Stimulated activated naive CD8-positive, alpha-beta T cell treated with anti-CD3 and anti-CD28 coated beads, Interleukin-15, amount 100 ng/mL, for 72 hours (primary cell): ENCODE data around the gene CCSER2.
"Not testable (repeated sequence)": the region's sequence is repeated elsewhere in the genome, so short reads cannot be mapped to it uniquely, and the experiment has no call there.

Experiments
- ATAC-seq: fragments of 150-1000 bp; cut with Tn5 transposase; 2 replicates; pipeline ENCODE4 v1.10.0; 2021; ENCODE audit warnings: mild to moderate bottlenecking, moderate library complexity
- DNase-seq, 2 donors: peaks; one replicate each; pipeline ENCODE4 v3.0.0; 2021 to 2022
- H3K27ac Mint-ChIP-seq, 2 donors: one replicate each; pipeline ENCODE4 v1.8.0; 2022; ENCODE audit warnings: mild to moderate bottlenecking in 2 of 2, mixed read lengths in 2 of 2, moderate library complexity in 2 of 2
- H3K27me3 Mint-ChIP-seq: one replicate; pipeline ENCODE4 v1.8.0; 2022; ENCODE audit warnings: mixed read lengths
- H3K4me1 Mint-ChIP-seq: one replicate; pipeline ENCODE4 v1.8.0; 2022; ENCODE audit warnings: mild to moderate bottlenecking, mixed read lengths
- H3K4me3 Mint-ChIP-seq, 2 donors: one replicate each; pipeline ENCODE4 v1.8.0; 2022; ENCODE audit warnings: mild to moderate bottlenecking in 2 of 2, mixed read lengths in 2 of 2, moderate library complexity in 1 of 2
- H3K9me3 Mint-ChIP-seq, 2 donors: one replicate each; pipeline ENCODE4 v1.8.0; 2022; ENCODE audit warnings: mixed read lengths in 2 of 2

CCSER2 gene

DNA sequence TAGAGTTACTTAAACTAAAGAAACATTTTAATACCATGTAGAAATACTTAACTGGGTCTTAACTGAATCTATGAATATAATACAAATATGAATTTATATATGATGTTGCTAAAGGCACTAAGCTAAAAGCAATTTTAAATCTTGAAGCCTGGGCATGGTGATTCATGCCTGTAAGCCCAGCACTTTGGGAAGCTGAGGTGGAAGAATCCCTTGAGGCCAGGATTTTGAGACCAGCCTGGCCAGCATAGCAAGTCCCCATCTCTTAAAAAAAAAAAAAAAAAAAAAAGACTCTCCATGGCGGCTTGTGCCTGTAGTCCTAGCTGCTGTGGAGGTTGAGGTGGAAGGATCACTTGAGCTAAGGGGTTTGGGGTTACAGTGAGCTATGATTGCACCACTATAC is 95.3 kb downstream of the CCSER2 start:
- no peak overlapping the region for H3K27ac Mint-ChIP-seq
- DNase-seq (no peak), ATAC-seq (no peak)
- H3K4me3 Mint-ChIP-seq, result no peak overlapping the region
- H3K27me3 Mint-ChIP-seq, result no peaks in the 10 kb centered on the region
- peaks cover 41% of the 10 kb centered on the region for H3K4me1 Mint-ChIP-seq
- peaks cover 34 to 42% of the 10 kb centered on the region in 2 donors for H3K9me3 Mint-ChIP-seq

DNA sequence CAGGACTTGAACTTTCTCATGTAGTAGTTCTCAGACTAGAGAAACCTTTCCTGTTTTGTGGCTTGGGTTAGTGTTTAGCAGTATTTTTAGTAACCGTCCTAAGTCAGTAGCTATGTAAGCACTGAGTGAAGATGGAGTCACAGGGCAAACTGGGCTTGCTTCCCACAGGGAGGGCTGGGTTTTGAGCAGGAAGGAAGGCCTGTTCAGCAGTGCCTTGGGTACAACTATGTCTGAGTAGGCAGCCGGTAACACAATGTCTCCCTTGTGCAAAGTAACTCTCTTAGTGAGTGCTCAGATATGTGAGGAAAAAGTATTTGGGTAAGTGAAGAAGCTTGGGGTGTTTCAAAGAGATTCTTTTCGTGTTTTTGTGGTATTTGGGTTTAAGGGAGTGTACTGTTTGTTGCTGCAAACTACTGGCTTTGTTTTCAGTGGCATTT is 96.4 kb downstream of the CCSER2 start:
- H3K9me3 Mint-ChIP-seq, result peaks cover 27 to 36% of the 10 kb centered on the region in 2 donors
- H3K4me3 Mint-ChIP-seq, result peak overlapping the region; percentile 47 to 60
- peaks cover 43% of the 10 kb centered on the region for H3K4me1 Mint-ChIP-seq
- H3K27me3 Mint-ChIP-seq, result no peaks in the 10 kb centered on the region
- DNase-seq, result no peak
- peak overlapping the region; percentile 4 to 91 for H3K27ac Mint-ChIP-seq
- ATAC-seq, result peak; percentile 83

DNA sequence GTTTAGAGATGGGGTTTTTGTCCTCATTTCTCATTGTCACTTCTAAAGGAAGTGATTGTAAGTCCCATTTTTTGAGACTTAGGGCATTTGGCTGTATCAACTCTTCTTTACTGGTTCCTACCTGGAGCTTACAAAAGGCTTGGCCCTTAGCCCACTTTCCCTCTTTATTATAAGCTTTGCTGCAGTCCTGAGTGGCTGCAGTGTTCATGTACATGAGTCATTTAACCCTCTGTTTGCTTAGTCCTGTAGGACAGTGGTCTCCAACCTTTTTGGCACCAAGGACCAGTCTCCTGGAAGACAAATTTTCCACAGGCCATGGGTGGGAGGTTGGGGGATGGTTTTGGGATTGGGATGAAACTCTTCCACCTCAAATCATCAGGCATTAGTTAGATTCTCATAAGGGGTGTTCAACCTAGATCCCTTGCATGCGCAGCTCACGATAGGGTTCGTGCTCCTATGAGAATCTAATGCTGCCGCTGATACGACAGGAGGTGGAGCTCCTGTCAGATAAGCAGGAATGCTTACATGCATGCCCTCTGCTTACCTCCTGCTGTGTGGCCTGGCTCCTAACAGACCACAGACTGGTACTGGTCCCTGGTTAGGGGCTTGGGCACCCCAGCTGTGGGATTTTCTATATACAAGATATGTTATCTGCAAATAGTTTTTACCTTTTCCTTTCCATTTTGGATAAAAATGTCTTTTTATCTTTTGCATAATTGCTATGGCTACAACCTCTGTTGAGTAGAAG is 99.7 kb downstream of the CCSER2 start:
- DNase-seq (no peak), ATAC-seq (no peak)
- Mint-ChIP-seq H3K27ac (peak overlapping the region in 1 of 2 donors; percentile 21), H3K4me1 (peaks cover 34% of the 10 kb centered on the region), H3K27me3 (no peaks in the 10 kb centered on the region), H3K4me3 (no peak overlapping the region), H3K9me3 (peaks cover 1 to 3% of the 10 kb centered on the region in 2 donors)

DNA sequence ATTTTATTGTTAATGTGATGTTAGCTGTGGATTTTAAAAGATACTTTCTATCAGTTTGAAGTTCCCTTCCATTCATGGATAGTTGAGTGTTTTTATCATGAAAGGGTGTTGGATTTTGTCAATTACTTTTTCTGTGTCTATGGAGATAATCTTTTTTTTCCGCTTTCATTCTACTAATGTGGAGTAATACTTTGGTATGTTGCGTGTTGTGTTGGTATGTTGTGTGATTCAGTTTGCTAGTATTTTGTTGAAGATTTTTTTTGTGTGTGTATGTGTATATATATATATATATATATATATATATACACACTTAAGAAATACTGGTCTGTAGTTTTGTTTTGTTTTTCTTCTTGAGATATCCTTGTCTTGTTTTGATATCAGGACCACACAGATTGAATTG is 100.3 kb downstream of the CCSER2 start:
- ATAC-seq (no peak), DNase-seq (no peak)
- Mint-ChIP-seq H3K27ac (no peak overlapping the region), H3K9me3 (no peaks in the 10 kb centered on the region), H3K4me1 (peaks cover 28% of the 10 kb centered on the region), H3K4me3 (no peak overlapping the region), H3K27me3 (no peaks in the 10 kb centered on the region)

DNA sequence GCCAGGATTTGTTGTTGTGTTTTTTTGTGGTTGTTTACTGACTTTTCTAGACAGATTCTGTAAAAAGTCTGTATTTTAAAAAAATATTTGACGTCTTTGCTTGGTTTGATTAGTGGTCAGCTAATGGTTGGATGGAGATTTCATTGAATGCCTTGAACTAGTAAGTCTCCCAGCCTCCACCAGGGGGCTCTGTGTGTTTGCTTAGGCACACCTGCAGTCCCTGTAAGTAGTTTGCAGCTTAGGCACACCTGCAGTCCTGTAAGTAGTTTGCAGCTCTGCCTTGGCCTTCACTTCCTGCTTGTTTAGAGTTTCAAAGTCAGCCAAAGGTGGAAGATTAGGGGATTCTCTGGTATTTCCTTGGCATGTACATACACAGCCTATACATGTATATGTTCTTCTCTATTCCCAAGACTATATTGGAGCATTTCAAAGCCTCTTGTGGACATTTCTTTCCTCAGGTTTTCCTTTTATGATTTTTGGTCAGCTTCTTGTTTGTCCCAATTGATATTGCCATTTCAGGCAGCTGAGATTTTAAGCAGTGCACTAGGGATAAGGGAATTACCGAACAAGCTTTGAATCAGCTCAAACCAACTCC is 101.6 kb downstream of the CCSER2 start:
- H3K27me3 Mint-ChIP-seq, result no peaks in the 10 kb centered on the region
- no peak overlapping the region for H3K27ac Mint-ChIP-seq
- H3K9me3 Mint-ChIP-seq, result no peaks in the 10 kb centered on the region
- peaks cover 19% of the 10 kb centered on the region for H3K4me1 Mint-ChIP-seq
- peak; percentile 31 to 52 for DNase-seq
- ATAC-seq, result peak; percentile 75
- H3K4me3 Mint-ChIP-seq, result no peak overlapping the region

DNA sequence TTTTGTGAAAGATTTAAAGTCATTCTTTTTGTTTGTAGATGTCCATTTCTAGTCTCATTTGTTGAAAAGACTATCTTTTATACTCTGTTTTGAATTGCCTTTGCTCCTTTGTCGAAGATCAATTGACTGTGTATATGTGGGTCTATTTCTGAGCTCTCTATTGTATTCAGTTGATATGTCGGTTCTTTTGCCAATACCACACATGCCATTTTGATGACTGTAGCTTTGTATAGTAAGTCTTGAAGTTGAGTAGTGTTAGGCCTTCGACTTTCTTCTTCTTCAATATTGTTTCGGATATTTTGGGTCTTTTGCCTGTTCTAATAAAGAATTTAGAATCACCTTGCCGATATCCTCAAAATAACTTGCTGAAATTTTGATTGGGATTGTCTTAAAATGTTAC is 104.5 kb downstream of the CCSER2 start:
- DNase-seq (no peak), ATAC-seq (no peak)
- no peaks in the 10 kb centered on the region for H3K9me3 Mint-ChIP-seq
- peaks cover 10% of the 10 kb centered on the region for H3K4me1 Mint-ChIP-seq
- peak overlapping the region in 1 of 2 donors; percentile 38 for H3K27ac Mint-ChIP-seq
- H3K27me3 Mint-ChIP-seq, result no peaks in the 10 kb centered on the region
- no peak overlapping the region for H3K4me3 Mint-ChIP-seq

DNA sequence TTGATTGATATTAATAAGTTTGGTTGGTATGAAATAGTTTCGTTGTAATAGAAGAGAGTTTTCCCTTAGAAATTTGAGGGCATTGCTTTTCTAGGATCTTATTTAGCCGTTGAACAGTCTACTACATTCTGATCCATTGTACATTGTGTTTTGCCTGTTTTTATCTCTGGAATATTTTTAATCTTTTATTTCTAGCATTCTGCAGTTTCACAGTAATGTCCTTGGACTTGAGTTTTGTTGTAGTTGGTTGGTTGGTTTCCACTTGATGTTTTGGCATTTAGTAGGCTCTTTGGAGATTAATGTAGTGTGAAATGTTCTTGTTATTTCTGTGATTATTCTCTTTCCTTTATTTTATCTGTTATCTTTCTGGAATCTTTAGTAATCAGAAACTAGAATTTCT is 112.4 kb downstream of the CCSER2 start:
- Mint-ChIP-seq H3K27me3 (no peaks in the 10 kb centered on the region), H3K9me3 (peaks cover 5 to 19% of the 10 kb centered on the region in 2 donors), H3K27ac (peak overlapping the region in 1 of 2 donors; percentile 59), H3K4me1 (no peaks in the 10 kb centered on the region), H3K4me3 (no peak overlapping the region)
- ATAC-seq, result no peak
- DNase-seq, result no peak

DNA sequence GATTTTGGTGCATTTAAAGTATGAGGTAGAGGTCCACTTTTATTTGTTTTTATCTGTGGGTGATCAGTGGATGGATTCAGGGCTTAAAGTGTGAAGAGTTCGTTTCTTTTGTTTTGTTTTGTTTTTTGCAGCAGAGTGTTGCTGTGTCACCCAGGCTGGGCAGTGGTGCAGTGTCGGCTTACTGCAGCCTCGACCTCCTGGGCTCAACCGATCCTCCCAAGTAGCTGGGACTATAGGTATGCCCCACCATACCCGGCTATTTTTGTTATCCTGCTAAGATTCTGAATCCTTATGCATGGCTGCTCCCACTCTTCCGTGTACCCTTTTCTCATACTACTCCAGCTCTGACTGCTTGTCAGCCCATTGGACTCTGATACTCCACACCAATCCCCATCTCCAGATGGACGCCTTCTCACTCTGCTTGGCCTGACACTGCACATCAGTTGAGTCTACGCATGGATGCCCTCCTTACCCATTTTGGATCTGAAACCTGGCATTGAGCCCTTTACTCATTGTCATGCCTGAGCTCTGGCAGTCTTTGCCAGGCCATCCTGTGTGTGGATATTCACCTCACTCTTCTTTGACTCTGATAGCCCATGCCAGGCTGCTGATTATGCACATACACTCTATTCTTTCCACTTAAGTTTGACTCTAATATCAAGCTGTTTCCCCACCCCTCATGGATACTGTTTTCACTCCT is 119.5 kb downstream of the CCSER2 start:
- DNase-seq (no peak), ATAC-seq (no peak)
- no peaks in the 10 kb centered on the region for H3K27me3 Mint-ChIP-seq
- no peak overlapping the region for H3K4me3 Mint-ChIP-seq
- no peaks in the 10 kb centered on the region for H3K4me1 Mint-ChIP-seq
- no peak overlapping the region for H3K27ac Mint-ChIP-seq
- peaks cover 0 to 1% of the 10 kb centered on the region in 2 donors for H3K9me3 Mint-ChIP-seq

DNA sequence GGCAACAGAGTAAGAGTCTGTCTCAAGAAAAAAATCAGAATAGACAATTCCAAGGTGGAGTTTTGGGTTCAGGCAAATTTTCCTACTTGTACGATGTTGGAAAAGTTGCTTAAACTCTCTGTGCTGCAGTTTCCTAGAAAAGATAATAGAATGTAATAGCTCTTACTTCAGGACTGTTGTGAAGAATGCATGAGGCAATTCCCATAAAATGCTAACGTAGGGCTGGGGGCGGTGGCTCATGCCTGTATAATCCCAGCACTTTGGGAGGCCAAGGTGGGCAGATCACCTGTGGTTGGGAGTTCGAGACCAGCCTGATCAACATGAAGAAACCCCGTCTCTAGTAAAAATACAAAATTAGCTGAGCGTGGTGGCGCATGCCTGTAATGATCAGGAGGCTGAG is 121.0 kb downstream of the CCSER2 start:
- H3K9me3 Mint-ChIP-seq, ATAC-seq, H3K4me3 Mint-ChIP-seq, H3K27ac Mint-ChIP-seq, H3K4me1 Mint-ChIP-seq, DNase-seq, H3K27me3 Mint-ChIP-seq: not testable (repeated sequence)

DNA sequence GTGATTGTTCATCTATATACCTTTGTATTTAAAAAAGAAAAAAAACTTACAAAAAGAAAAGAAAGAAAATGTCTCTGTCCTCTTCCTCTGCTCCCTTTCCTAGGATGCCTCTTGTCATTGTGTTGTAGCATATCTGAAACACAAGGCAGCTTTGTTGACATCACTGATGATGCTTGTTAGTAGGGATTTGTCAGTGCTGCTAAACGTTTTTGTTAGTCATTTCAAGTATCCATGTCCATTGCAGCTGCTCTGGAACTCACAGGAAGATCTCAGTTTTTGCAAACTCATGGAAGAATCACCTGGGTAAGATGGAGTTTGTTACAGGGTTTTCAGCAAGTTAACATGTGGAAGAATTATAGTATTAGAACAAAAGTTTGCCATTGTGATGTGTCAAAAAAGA is 123.6 kb downstream of the CCSER2 start:
- ATAC-seq (no peak), DNase-seq (no peak)
- Mint-ChIP-seq H3K4me1 (peaks cover 13% of the 10 kb centered on the region), H3K9me3 (peaks cover 0 to 6% of the 10 kb centered on the region in 2 donors), H3K27ac (no peak overlapping the region), H3K27me3 (no peaks in the 10 kb centered on the region), H3K4me3 (no peak overlapping the region)

DNA sequence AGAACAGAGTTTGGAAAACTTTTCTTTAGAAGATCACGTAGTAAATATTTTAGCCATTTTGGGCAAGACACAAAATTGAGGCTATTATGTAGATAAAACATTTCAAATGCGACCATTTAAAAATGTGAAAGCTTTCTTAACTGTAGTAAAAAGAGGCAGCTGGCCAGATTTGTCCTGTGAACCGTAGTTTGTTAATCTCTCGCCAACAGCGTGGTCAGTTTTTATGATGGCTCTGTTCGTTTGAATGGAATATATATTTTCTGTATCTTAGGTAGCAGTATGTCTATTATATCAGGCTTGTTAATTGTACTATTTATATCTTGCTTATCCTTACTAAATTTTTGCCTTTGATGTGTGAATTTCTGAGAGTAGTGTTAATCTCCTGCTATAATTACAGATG is 124.9 kb downstream of the CCSER2 start:
- no peak for DNase-seq
- peaks cover 4 to 6% of the 10 kb centered on the region in 2 donors for H3K9me3 Mint-ChIP-seq
- H3K27ac Mint-ChIP-seq, result no peak overlapping the region
- peaks cover 13% of the 10 kb centered on the region for H3K4me1 Mint-ChIP-seq
- H3K27me3 Mint-ChIP-seq, result no peaks in the 10 kb centered on the region
- no peak overlapping the region for H3K4me3 Mint-ChIP-seq
- ATAC-seq, result no peak

DNA sequence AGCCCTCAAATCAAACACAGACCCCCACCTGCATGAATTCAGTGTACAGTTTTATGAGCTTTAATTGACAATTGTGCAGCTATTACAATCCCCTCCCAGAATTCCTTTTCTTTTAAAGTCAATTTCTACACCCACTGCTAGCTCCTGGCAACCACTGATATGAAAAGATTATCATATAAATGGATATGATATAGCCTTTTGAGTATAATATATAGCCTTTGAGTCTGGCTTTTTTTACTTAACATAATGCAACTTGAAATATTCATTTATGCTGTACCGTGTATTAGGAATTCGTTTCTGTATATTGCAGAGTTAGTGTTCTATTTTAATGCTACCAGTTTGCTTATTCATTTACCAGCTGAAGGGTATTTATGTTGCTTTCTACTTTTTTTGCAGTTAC is 127.7 kb downstream of the CCSER2 start:
- Mint-ChIP-seq H3K27ac (no peak overlapping the region), H3K4me3 (no peak overlapping the region), H3K9me3 (peaks cover 6 to 16% of the 10 kb centered on the region in 2 donors), H3K27me3 (no peaks in the 10 kb centered on the region), H3K4me1 (peaks cover 13% of the 10 kb centered on the region)
- no peak for ATAC-seq
- no peak for DNase-seq

DNA sequence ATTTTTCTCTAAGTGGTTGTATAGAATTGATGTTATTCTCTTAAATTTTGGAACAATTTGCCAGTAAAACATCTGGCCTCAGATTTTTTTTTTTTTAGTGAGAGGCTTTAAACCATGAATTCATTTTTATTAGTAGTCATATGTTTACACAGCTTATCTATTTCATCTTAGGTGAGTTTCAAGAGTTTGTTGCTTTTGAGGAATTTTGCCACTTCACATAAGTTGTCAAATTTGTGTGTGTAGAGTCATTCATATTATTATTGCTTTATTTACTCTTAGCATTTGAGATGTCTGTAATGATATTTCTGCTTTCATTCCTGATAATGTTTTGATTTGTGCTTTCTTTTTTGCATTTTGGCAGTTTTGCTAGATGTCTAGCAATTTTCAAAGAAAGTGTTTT is 132.1 kb downstream of the CCSER2 start:
- H3K4me3 Mint-ChIP-seq, result no peak overlapping the region
- DNase-seq, result no peak
- H3K27ac Mint-ChIP-seq, result no peak overlapping the region
- no peaks in the 10 kb centered on the region for H3K27me3 Mint-ChIP-seq
- ATAC-seq, result no peak
- peaks cover 0 to 16% of the 10 kb centered on the region in 2 donors for H3K9me3 Mint-ChIP-seq
- H3K4me1 Mint-ChIP-seq, result peaks cover 20% of the 10 kb centered on the region

DNA sequence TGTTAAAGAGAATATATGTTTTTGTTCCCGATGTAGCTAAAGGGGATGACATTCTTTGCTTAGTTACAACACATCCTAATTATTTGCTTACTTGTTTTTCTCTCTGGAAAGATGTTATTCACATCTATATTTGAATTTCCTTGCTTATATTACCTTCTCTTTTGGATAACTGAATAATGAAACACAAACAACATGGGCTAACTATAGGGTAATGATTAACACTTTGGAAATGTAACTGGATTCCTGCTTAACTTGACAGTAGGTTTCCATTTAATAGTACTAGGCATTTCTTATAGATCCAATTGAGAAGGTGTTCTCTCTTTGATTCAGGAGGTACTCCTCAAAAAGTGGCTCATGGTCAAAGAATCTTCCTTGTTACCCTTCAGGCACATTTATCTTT is 141.1 kb downstream of the CCSER2 start:
- ATAC-seq, result no peak
- Mint-ChIP-seq H3K27me3 (no peaks in the 10 kb centered on the region), H3K4me1 (no peaks in the 10 kb centered on the region), H3K9me3 (no peaks in the 10 kb centered on the region), H3K4me3 (no peak overlapping the region), H3K27ac (no peak overlapping the region)
- no peak for DNase-seq

DNA sequence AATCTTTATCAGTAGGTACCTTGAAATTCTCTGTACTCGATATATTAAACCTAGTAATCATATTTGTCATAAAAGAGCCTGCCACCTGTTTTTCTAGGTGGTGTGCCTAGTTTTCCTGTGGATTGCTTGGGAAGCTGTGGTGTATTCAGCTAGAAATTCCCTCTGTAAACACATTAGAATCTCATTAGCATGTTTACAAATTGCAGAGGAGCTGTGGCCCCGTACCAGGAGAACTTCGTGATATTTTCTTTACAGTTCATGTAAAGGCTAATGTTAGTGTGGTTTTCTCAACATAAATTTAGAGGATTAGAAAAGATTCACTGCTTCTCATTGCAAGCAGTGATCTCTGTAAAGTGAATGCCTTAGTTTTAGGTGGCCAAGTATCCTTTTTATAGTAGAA is 144.7 kb downstream of the CCSER2 start:
- no peaks in the 10 kb centered on the region for H3K9me3 Mint-ChIP-seq
- no peaks in the 10 kb centered on the region for H3K27me3 Mint-ChIP-seq

More for the DNA sequence above, 144.7 kb downstream of the CCSER2 start:
- no peak for ATAC-seq
- H3K4me3 Mint-ChIP-seq, result no peak overlapping the region
- H3K4me1 Mint-ChIP-seq, result no peaks in the 10 kb centered on the region
- no peak for DNase-seq
- H3K27ac Mint-ChIP-seq, result peak overlapping the region in 1 of 2 donors; percentile 19
